SH-SY5Y (cell line): Measurements from ENCODE around the gene MON1B.

Source experiments
- GATA2 ChIP-seq: IDR thresholded peaks from 2 replicates; pipeline ENCODE4 v1.6.1; 2011; ENCODE audit warnings: mild to moderate bottlenecking, low read depth, low read length
- GATA3 ChIP-seq: IDR thresholded peaks from 2 replicates; pipeline ENCODE4 v1.6.1; 2011; ENCODE audit warnings: low read depth, mild to moderate bottlenecking, low read length, moderate library complexity

MON1B gene

GRCh38 chr16:77219437-77219836 is 28.4 kb downstream of the MON1B start:
- no peak for TF ChIP-seq GATA2
- TF ChIP-seq GATA3, result no peak

GRCh38 chr16:77220427-77220826 is 29.4 kb downstream of the MON1B start:
- TF ChIP-seq GATA2, result no peak

- no peak for TF ChIP-seq GATA2
These were observed 30.5 kb downstream of the MON1B start for GRCh38 chr16:77221482-77221881.

- TF ChIP-seq GATA3, result no peak
- no peak for TF ChIP-seq GATA2
These were observed 32.2 kb downstream of the MON1B start for GRCh38 chr16:77223184-77223583.

GRCh38 chr16:77225182-77225581 is 34.2 kb downstream of the MON1B start:
- TF ChIP-seq GATA3 (no peak), GATA2 (no peak)

- no peak for TF ChIP-seq GATA3
- no peak for TF ChIP-seq GATA2
These were observed 36.8 kb downstream of the MON1B start for GRCh38 chr16:77227745-77228144.

GRCh38 chr16:77231047-77231446 is 40.1 kb downstream of the MON1B start:
- no peak for TF ChIP-seq GATA2
- no peak for TF ChIP-seq GATA3

GRCh38 chr16:77233799-77234519 is 43.0 kb downstream of the MON1B start:
- TF ChIP-seq GATA3 (no peak), GATA2 (no peak)

GRCh38 chr16:77234611-77235010 is 43.6 kb downstream of the MON1B start:
- TF ChIP-seq GATA2, result no peak
- TF ChIP-seq GATA3, result no peak

- TF ChIP-seq GATA2 (no peak), GATA3 (no peak)
These were observed 45.1 kb downstream of the MON1B start for GRCh38 chr16:77236063-77236511.

- TF ChIP-seq GATA2, result no peak
- TF ChIP-seq GATA3, result no peak
These were observed 47.6 kb downstream of the MON1B start for GRCh38 chr16:77238593-77238992.

GRCh38 chr16:77246150-77246549 is 55.2 kb downstream of the MON1B start:
- TF ChIP-seq GATA2 (no peak), GATA3 (no peak)

- TF ChIP-seq GATA2, result no peak
- TF ChIP-seq GATA3, result no peak
These were observed 59.4 kb downstream of the MON1B start for GRCh38 chr16:77250400-77250799.
